K562 (cell line): ENCODE results near the gene GJB2. TPM values are rescaled to one million over a fixed set of nuclear protein-coding genes. Genes with fewer than 3 reads are reported as not detected.
A peak's percentile ranks its signal among the peaks of the same experiment; 100 is the strongest.
"Not testable (repeated sequence)": the region's sequence is repeated elsewhere in the genome, so short reads cannot be mapped to it uniquely, and the experiment has no call there.

ENCODE experiments used
- ATAC-seq: fragments of 200-7000 bp; cut with Tn5 transposase; 3 replicates; pipeline ENCODE4 v1.9.1; 2020; ENCODE audit warnings: moderate library complexity
- BruUV-seq: library from RNA; stranded (reverse); fragments of 400-500 nt; replicated peaks from 2 replicates; lab custom pipeline; 2021; lab: Mats Ljungman, UMichigan
- CTCF ChIA-PET: fragments of 300-600 bp; formaldehyde crosslinking; extraction: SDS; loops from one replicate; lab custom pipeline; 2021; ENCODE audit warnings: low intra/inter-chr PET ratio; lab: Yijun Ruan, JAX
- POLR2A ChIA-PET: fragments of 300-600, 350-650 bp; sonication (Branson Sonifier 250); formaldehyde crosslinking; extraction: SDS; loops from one replicate; lab custom pipeline; 2021; ENCODE audit warnings: antibody characterized with exemption, inconsistent platforms; lab: Yijun Ruan, JAX
- DNase-seq, 4 experiments: peaks; one replicate each; pipeline versions ENCODE4 v3.0.0 to v3.0.0-alpha.2; 2011 to 2018; ENCODE audit warnings: low spot score in 3 of 4, mixed read lengths in 3 of 4; ENCODE audit errors: extremely low read depth in 1 of 4
- FAIRE-seq: peaks from 2 replicates; lab custom pipeline; 2011; peaks lifted over from hg19 to GRCh38; lab: Jason Lieb, UNC
- H2AFZ ChIP-seq: 2 replicates; pipeline ENCODE4 v1.6.0; 2011; ENCODE audit warnings: low read depth, low read length, control low read depth, inconsistent platforms
- H3K27ac ChIP-seq: fragments of 200-600 bp; 3 replicates; pipeline ENCODE4 v1.8.0; 2011; ENCODE audit warnings: low read depth, mild to moderate bottlenecking, control low read depth, inconsistent platforms, low read length, moderate library complexity, mixed read lengths; ENCODE audit errors: extremely low read depth
- H3K27me3 ChIP-seq, 2 experiments: fragments of 300-600 bp in 1 of 2; 2 replicates in 1 of 2; 3 replicates in 1 of 2; pipeline versions ENCODE4 v1.6.0 to v1.8.0; 2011; ENCODE audit warnings: inconsistent platforms in 2 of 2, low read length in 2 of 2, mild to moderate bottlenecking in 1 of 2, mixed read lengths in 1 of 2, moderate library complexity in 1 of 2; ENCODE audit not compliant: control insufficient read depth in 2 of 2, insufficient read depth in 2 of 2
- H3K36me3 ChIP-seq: fragments of 300-600 bp; 3 replicates; pipeline ENCODE4 v1.8.0; 2011; ENCODE audit warnings: mild to moderate bottlenecking, low read length, inconsistent platforms; ENCODE audit not compliant: control insufficient read depth, insufficient read depth
- H3K4me1 ChIP-seq, 2 experiments: fragments of 200-600 bp in 1 of 2; replicated peaks in 1 of 2; 2 replicates in 1 of 2; 3 replicates in 1 of 2; pipeline versions ENCODE4 v1.5.1 to v1.8.0; 2011; ENCODE audit warnings: inconsistent platforms in 2 of 2, low read length in 2 of 2, mild to moderate bottlenecking in 1 of 2, mixed read lengths in 1 of 2, moderate library complexity in 1 of 2; ENCODE audit not compliant: control insufficient read depth in 2 of 2, insufficient read depth in 2 of 2
- H3K4me2 ChIP-seq: 2 replicates; pipeline ENCODE4 v1.6.1; 2011; ENCODE audit warnings: low read length, control low read depth, inconsistent platforms, mixed read lengths; ENCODE audit not compliant: insufficient read depth
- H3K4me3 ChIP-seq: fragments of 200-600 bp; sonication (generic), shearing (Covaris generic); 2 replicates; pipeline ENCODE4 v1.5.1; 2016; ENCODE audit warnings: control low read depth, inconsistent platforms
- H3K79me2 ChIP-seq: fragments of 200-600 bp; 3 replicates; pipeline ENCODE4 v1.8.0; 2011; ENCODE audit warnings: low read length, inconsistent platforms; ENCODE audit not compliant: control insufficient read depth, insufficient read depth
- H3K9ac ChIP-seq, 2 experiments: 2 replicates each; pipeline versions ENCODE4 v1.6.0 to v1.6.1; 2011; ENCODE audit warnings: low read depth in 2 of 2, low read length in 2 of 2, control low read depth in 1 of 2, inconsistent platforms in 1 of 2, mild to moderate bottlenecking in 1 of 2, mixed read lengths in 1 of 2; ENCODE audit not compliant: insufficient read depth in 1 of 2
- H3K9me1 ChIP-seq: one replicate; pipeline ENCODE4 v1.6.0; 2011; ENCODE audit warnings: inconsistent platforms, mild to moderate bottlenecking, low read length, moderate library complexity; ENCODE audit not compliant: control insufficient read depth, insufficient read depth
- H3K9me3 ChIP-seq: replicated peaks from 2 replicates; pipeline ENCODE4 v1.5.1; 2011; ENCODE audit warnings: low read depth, low read length, inconsistent platforms; ENCODE audit not compliant: control insufficient read depth, insufficient read depth
- H4K20me1 ChIP-seq: replicated peaks from 2 replicates; pipeline ENCODE4 v1.6.1; 2011; ENCODE audit warnings: low read length, inconsistent platforms, mixed read lengths; ENCODE audit not compliant: control insufficient read depth, insufficient read depth
- CBX8 ChIP-seq: fragments of 200-600 bp; sonication (generic); IDR thresholded peaks from 2 replicates; pipeline ENCODE4 v1.6.1; 2012; ENCODE audit warnings: borderline replicate concordance, mixed run types, low read depth, mild to moderate bottlenecking, moderate library complexity, mixed read lengths, low read length, control low read depth, inconsistent platforms; ENCODE audit not compliant: poor library complexity, severe bottlenecking; ENCODE audit errors: extremely low read depth
- ELF2 ChIP-seq: fragments of 250-450 bp; sonication (Bioruptor Pico); IDR thresholded peaks from 2 replicates; pipeline ENCODE4 v1.5.0; 2021; ENCODE audit warnings: mild to moderate bottlenecking
- HMG20B ChIP-seq: fragments of 250-450 bp; sonication (Bioruptor Pico); IDR thresholded peaks from 2 replicates; pipeline ENCODE4 v1.5.0; 2021; ENCODE audit warnings: mild to moderate bottlenecking
- L3MBTL2 ChIP-seq: fragments of 450-650 bp; IDR thresholded peaks from 2 replicates; pipeline ENCODE4 v1.6.1; 2016; ENCODE audit warnings: mild to moderate bottlenecking, moderate library complexity
- SAFB2 ChIP-seq: fragments of 200-400 bp; formaldehyde crosslinking; IDR thresholded peaks from 2 replicates; pipeline ENCODE4 v1.6.1; 2018; ENCODE audit warnings: borderline replicate concordance, low read length, low read depth, moderate library complexity; ENCODE audit not compliant: severe bottlenecking
- XRCC4 ChIP-seq: IDR thresholded peaks from one replicate; pipeline ENCODE4 v1.6.1; 2011; ENCODE audit not compliant: insufficient read depth, insufficient read length; ENCODE audit errors: extremely low read depth
- ZNF146 ChIP-seq: IDR thresholded peaks from one replicate; pipeline ENCODE4 v1.6.1; 2018; ENCODE audit warnings: missing compliant biosample characterization; ENCODE audit not compliant: unreplicated experiment
- ZNF3 ChIP-seq: fragments of 250-450 bp; sonication (Bioruptor Pico); IDR thresholded peaks from 2 replicates; pipeline ENCODE4 v1.5.0; 2021; ENCODE audit warnings: mild to moderate bottlenecking, moderate library complexity
- ZNF436 ChIP-seq: fragments of 250-450, 450-650 bp; sonication (Bioruptor Pico); formaldehyde crosslinking; IDR thresholded peaks from 2 replicates; pipeline ENCODE4 v1.7.0; 2020; ENCODE audit warnings: mild to moderate bottlenecking
- WGBS: fragments of 100-300 bp; shearing (Covaris generic); methylation state at CpG from one replicate; pipeline ENCODE4 v1.1.6; 2016; ENCODE audit warnings: low coverage, mixed read lengths; ENCODE audit not compliant: insufficient coverage; ENCODE audit errors: missing lambda C conversion rate; 5-methylcytosine and 5-hydroxymethylcytosine counted together
- in situ Hi-C: fragments of 300-500 bp; cut with MboI; formaldehyde crosslinking; loops from 4 replicates; pipeline ENCODE4 v1.15.0; 2018; ENCODE audit warnings: inconsistent platforms, mixed read lengths
- intact Hi-C: fragments of 100-400 bp; cut with micrococcal nuclease; formaldehyde crosslinking; loops from 2 replicates; pipeline ENCODE4 v1.14.2; 2022
- polyA plus RNA-seq, 8 experiments: library from polyadenylated mRNA; depleted of rRNA in 4 of 8; stranded (reverse) in 5 of 8; unstranded in 3 of 8; fragments of >200 nt; fragmentation: Nextera tagmentation in 2 of 8; fragmentation: Illumina TruSeq in 1 of 8; extraction: Ambion mirVana in 2 of 8; extraction: Trizol in 1 of 8; gene quantifications; 2 replicates each; pipeline versions ENCODE4 v1.2.1 to v1.2.3, GENCODE V29; 2011 to 2014; ENCODE audit warnings: inconsistent platforms in 1 of 8, missing spikeins in 1 of 8
- total RNA-seq, 7 experiments: library from RNA; depleted of rRNA in 6 of 7; stranded (reverse); fragments of >200 nt in 6 of 7; fragmentation: Illumina TruSeq in 2 of 7; extraction: Trizol in 2 of 7; gene quantifications; 2 replicates each; pipeline versions ENCODE4 v1.2.1 to v1.2.3, GENCODE V29; 2011 to 2021; ENCODE audit warnings: low replicate concordance in 1 of 7
- TF ChIP-seq, protein P1 (sequence below): fragments of 200-400 bp; formaldehyde crosslinking; IDR thresholded peaks from 2 replicates; pipeline ENCODE4 v1.6.1; 2017; ENCODE audit warnings: mild to moderate bottlenecking, low read depth, low read length, moderate library complexity

GJB2 gene
- total and polyA plus RNA-seq, 9 of the 15 experiments (the other 6 are each of a cell fraction or from before 2014, with no cell fraction given) = not detected

- TF ChIP-seq, protein P1, sequence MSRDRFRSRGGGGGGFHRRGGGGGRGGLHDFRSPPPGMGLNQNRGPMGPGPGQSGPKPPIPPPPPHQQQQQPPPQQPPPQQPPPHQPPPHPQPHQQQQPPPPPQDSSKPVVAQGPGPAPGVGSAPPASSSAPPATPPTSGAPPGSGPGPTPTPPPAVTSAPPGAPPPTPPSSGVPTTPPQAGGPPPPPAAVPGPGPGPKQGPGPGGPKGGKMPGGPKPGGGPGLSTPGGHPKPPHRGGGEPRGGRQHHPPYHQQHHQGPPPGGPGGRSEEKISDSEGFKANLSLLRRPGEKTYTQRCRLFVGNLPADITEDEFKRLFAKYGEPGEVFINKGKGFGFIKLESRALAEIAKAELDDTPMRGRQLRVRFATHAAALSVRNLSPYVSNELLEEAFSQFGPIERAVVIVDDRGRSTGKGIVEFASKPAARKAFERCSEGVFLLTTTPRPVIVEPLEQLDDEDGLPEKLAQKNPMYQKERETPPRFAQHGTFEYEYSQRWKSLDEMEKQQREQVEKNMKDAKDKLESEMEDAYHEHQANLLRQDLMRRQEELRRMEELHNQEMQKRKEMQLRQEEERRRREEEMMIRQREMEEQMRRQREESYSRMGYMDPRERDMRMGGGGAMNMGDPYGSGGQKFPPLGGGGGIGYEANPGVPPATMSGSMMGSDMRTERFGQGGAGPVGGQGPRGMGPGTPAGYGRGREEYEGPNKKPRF = no peak
- TF ChIP-seq ZNF3 = no peak
- TF ChIP-seq ELF2 (CRISPR knock-in tag) = no peak
- no peak for TF ChIP-seq SAFB2
- TF ChIP-seq L3MBTL2 = no peak
- no peak for TF ChIP-seq XRCC4
- TF ChIP-seq HMG20B (CRISPR knock-in tag) = no peak
- TF ChIP-seq CBX8 = no peak
- TF ChIP-seq ZNF436 (CRISPR knock-in tag) = no peak
Observed at GRCh38 chr13:20156702-20157101, 36.0 kb downstream of the GJB2 start (continued).

DNA sequence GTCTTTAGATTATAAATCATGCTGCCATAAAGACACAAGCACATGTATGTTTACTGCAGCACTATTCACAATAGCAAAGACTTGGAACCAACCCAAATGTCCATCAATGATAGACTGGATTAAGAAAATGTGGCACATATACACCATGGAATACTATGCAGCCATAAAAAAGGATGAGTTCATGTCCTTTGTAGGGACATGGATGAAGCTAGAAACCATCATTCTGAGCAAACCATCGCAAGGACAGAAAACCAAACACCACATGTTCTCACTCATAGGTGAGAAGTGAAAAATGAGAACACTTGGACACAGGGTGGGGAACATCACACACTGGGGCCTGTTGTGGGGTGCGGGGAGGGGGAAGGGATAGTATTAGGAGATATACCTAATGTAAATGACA is 39.4 kb downstream of the GJB2 start:
- not testable (repeated sequence) for FAIRE-seq, DNase-seq, ATAC-seq
- peak; percentile 36 for TF ChIP-seq ZNF146 (CRISPR knock-in tag)
- TF ChIP-seq, all 486 proteins: peak for 1; not testable (repeated sequence) for 485
- in situ Hi-C loops, BruUV-seq, H3K9me3 ChIP-seq, intact Hi-C loops, H3K79me2 ChIP-seq, H3K9me1 ChIP-seq, POLR2A ChIA-PET, H3K27ac ChIP-seq, CTCF ChIA-PET, H3K9ac ChIP-seq, H2AFZ ChIP-seq, H3K4me1 ChIP-seq, H3K4me2 ChIP-seq, H3K36me3 ChIP-seq, H4K20me1 ChIP-seq, H3K4me3 ChIP-seq: not testable (repeated sequence)
- peaks cover 8 to 14% of the 10 kb centered on the region in 2 experiments; a peak in 4 of 5 replicates for H3K27me3 ChIP-seq
- WGBS = no CpG with 5 or more reads among the region's 2 CpGs
